WTC11 (cell line): ENCODE measurements around the gene INPP4A. TPM values are rescaled to one million over a fixed set of nuclear protein-coding genes. Genes with fewer than 3 reads are reported as not detected.

Experiments
- ATAC-seq: fragments of 200-7000 bp; cut with Tn5 transposase; 2 replicates; pipeline ENCODE4 v1.10.0; 2021; ENCODE audit warnings: mild to moderate bottlenecking, moderate library complexity
- CTCF ChIA-PET: fragments of 300-600 bp; sonication (Branson Sonifier 250); formaldehyde crosslinking; loops from one replicate; lab custom pipeline; 2021; ENCODE audit warnings: antibody characterized with exemption; lab: Charles Lee
- POLR2A ChIA-PET: fragments of 350-600 bp; sonication (Branson Sonifier 250); formaldehyde crosslinking; loops from one replicate; lab custom pipeline; 2021; ENCODE audit warnings: antibody characterized with exemption; lab: Charles Lee
- DNase-seq: peaks from one replicate; pipeline ENCODE4 v3.0.0; 2021; ENCODE audit warnings: low spot score
- H3K27ac Mint-ChIP-seq: 2 replicates; pipeline ENCODE4 v1.8.0; 2021; ENCODE audit warnings: mixed read lengths
- H3K27me3 Mint-ChIP-seq: 2 replicates; pipeline ENCODE4 v1.8.0; 2021; ENCODE audit warnings: low read depth, mild to moderate bottlenecking, moderate library complexity, mixed read lengths
- H3K36me3 Mint-ChIP-seq: 2 replicates; pipeline ENCODE4 v1.8.0; 2021; ENCODE audit warnings: mixed read lengths
- H3K4me1 Mint-ChIP-seq: 2 replicates; pipeline ENCODE4 v1.8.0; 2022; ENCODE audit warnings: mixed read lengths
- H3K4me3 Mint-ChIP-seq: 2 replicates; pipeline ENCODE4 v1.8.0; 2021; ENCODE audit warnings: mild to moderate bottlenecking, moderate library complexity, mixed read lengths
- H3K9me3 Mint-ChIP-seq: 2 replicates; pipeline ENCODE4 v1.8.0; 2021; ENCODE audit warnings: mixed read lengths
- E2F4 ChIP-seq: sonication (generic); formaldehyde crosslinking; IDR thresholded peaks from 2 replicates; pipeline ENCODE4 v1.8.1; 2022; ENCODE audit warnings: low read depth, mild to moderate bottlenecking, moderate library complexity, missing genetic modification reagents, borderline replicate concordance
- ESRRA ChIP-seq: sonication (generic); formaldehyde crosslinking; IDR thresholded peaks from 2 replicates; pipeline ENCODE4 v1.8.1; 2022; ENCODE audit warnings: mild to moderate bottlenecking, missing genetic modification reagents, borderline replicate concordance
- FOXJ3 ChIP-seq: sonication (generic); formaldehyde crosslinking; IDR thresholded peaks from 2 replicates; pipeline ENCODE4 v1.9.0; 2021; ENCODE audit warnings: missing genetic modification reagents, mild to moderate bottlenecking, borderline replicate concordance
- HMGXB4 ChIP-seq: sonication (generic); formaldehyde crosslinking; IDR thresholded peaks from 2 replicates; pipeline ENCODE4 v1.8.1; 2023; ENCODE audit warnings: mild to moderate bottlenecking, moderate library complexity, missing genetic modification reagents
- JAZF1 ChIP-seq: fragments of 250-450 bp; sonication (Bioruptor Pico); IDR thresholded peaks from 2 replicates; pipeline ENCODE4 v1.9.0; 2021; ENCODE audit warnings: moderate library complexity, mild to moderate bottlenecking, inconsistent platforms
- KAT7 ChIP-seq: sonication (generic); formaldehyde crosslinking; IDR thresholded peaks from 2 replicates; pipeline ENCODE4 v1.8.1; 2023; ENCODE audit warnings: missing genetic modification reagents, mild to moderate bottlenecking, borderline replicate concordance
- MXD4 ChIP-seq: fragments of 250-450 bp; sonication (Bioruptor Pico); IDR thresholded peaks from 2 replicates; pipeline ENCODE4 v1.8.0; 2021; ENCODE audit warnings: mild to moderate bottlenecking, moderate library complexity, borderline replicate concordance
- NFYB ChIP-seq: sonication (generic); formaldehyde crosslinking; conservative IDR thresholded peaks from 2 replicates; pipeline ENCODE4 v1.8.0; 2022; ENCODE audit warnings: low read depth, missing genetic modification reagents
- NR3C1 ChIP-seq: sonication (generic); formaldehyde crosslinking; conservative IDR thresholded peaks from 2 replicates; pipeline ENCODE4 v1.8.1; 2023; ENCODE audit warnings: low read depth, mild to moderate bottlenecking, missing genetic modification reagents
- SMAD3 ChIP-seq: sonication (generic); formaldehyde crosslinking; IDR thresholded peaks from 2 replicates; pipeline ENCODE4 v1.8.0; 2022; ENCODE audit warnings: missing genetic modification reagents, mild to moderate bottlenecking, borderline replicate concordance
- SP1 ChIP-seq: sonication (generic); formaldehyde crosslinking; conservative IDR thresholded peaks from 2 replicates; pipeline ENCODE4 v1.8.1; 2022; ENCODE audit warnings: missing genetic modification reagents
- TCF7 ChIP-seq: sonication (generic); formaldehyde crosslinking; IDR thresholded peaks from 2 replicates; pipeline ENCODE4 v1.8.0; 2022; ENCODE audit warnings: mild to moderate bottlenecking, low read depth, missing genetic modification reagents, moderate library complexity
- ZNF121 ChIP-seq: sonication (generic); formaldehyde crosslinking; IDR thresholded peaks from 2 replicates; pipeline ENCODE4 v1.8.0; 2023; ENCODE audit warnings: missing genetic modification reagents
- ZNF317 ChIP-seq: sonication (generic); formaldehyde crosslinking; IDR thresholded peaks from 2 replicates; pipeline ENCODE4 v1.8.1; 2023; ENCODE audit warnings: low read depth, mild to moderate bottlenecking, moderate library complexity, missing genetic modification reagents, borderline replicate concordance
- ZNF396 ChIP-seq: fragments of 250-450 bp; sonication (Bioruptor Pico); IDR thresholded peaks from 2 replicates; pipeline ENCODE4 v1.8.0; 2021; ENCODE audit warnings: mild to moderate bottlenecking, moderate library complexity, borderline replicate concordance
- ZNF416 ChIP-seq: fragments of 250-450 bp; sonication (Bioruptor Pico); IDR thresholded peaks from 2 replicates; pipeline ENCODE4 v1.9.0; 2021; ENCODE audit warnings: mild to moderate bottlenecking, inconsistent platforms
- ZSCAN18 ChIP-seq: fragments of 250-450 bp; sonication (Bioruptor Pico); IDR thresholded peaks from 2 replicates; pipeline ENCODE4 v2.1.2; 2022; ENCODE audit warnings: mild to moderate bottlenecking, moderate library complexity
- total RNA-seq: library from RNA; stranded (reverse); gene quantifications from 3 replicates; pipeline ENCODE4 v1.2.3, GENCODE V29; 2021
- TF ChIP-seq, protein P1 (sequence below): sonication (generic); formaldehyde crosslinking; conservative IDR thresholded peaks from 2 replicates; pipeline ENCODE4 v1.8.1; 2022; ENCODE audit warnings: mild to moderate bottlenecking, missing genetic modification reagents
- TF ChIP-seq, protein P2 (sequence below): sonication (generic); formaldehyde crosslinking; IDR thresholded peaks from 2 replicates; pipeline ENCODE4 v1.8.1; 2022; ENCODE audit warnings: low read depth, missing genetic modification reagents, borderline replicate concordance
- TF ChIP-seq, protein P3 (sequence below): sonication (generic); formaldehyde crosslinking; IDR thresholded peaks from 2 replicates; pipeline ENCODE4 v1.8.1; 2022; ENCODE audit warnings: mild to moderate bottlenecking, missing genetic modification reagents, moderate library complexity, borderline replicate concordance

Gene INPP4A
- total RNA-seq, 1 experiment from 2014 or later: 38.3 TPM

GRCh38 chr2:98438190-98439133 is 6.2 kb upstream of the INPP4A start:
- H3K27ac Mint-ChIP-seq: no peak overlapping the region

GRCh38 chr2:98441706-98442450 is 2.8 kb upstream of the INPP4A start:
- Mint-ChIP-seq H3K4me3 (peak overlapping the region; percentile 6; the same call in 1 of the 2 replicates), H3K27ac (peak overlapping the region; percentile 78), H3K36me3 (peaks cover 5% of the 10 kb centered on the region), H3K4me1 (peaks cover 51% of the 10 kb centered on the region), H3K9me3 (peaks cover 19% of the 10 kb centered on the region), H3K27me3 (no peaks in the 10 kb centered on the region)
- ATAC-seq (no peak), DNase-seq (no peak)
- POLR2A ChIA-PET: interaction anchor here (0.5 to 0.6 kb wide), 2 partner anchors 8 to 222 kb away, joined by 5 read pairs; no protein-coding TSS in a partner anchor
- CTCF ChIA-PET: interaction anchor here (0.9 to 1.6 kb wide), 2 partner anchors 22 to 127 kb away, joined by 3 read pairs; no protein-coding TSS in a partner anchor
- TF ChIP-seq E2F4 (CRISPR knock-in tag): no peak
- TF ChIP-seq ESRRA (CRISPR knock-in tag): no peak
- TF ChIP-seq ZSCAN18 (CRISPR knock-in tag): no peak
- TF ChIP-seq ZNF396: no peak
- no peak for TF ChIP-seq NR3C1 (CRISPR knock-in tag)
- TF ChIP-seq, protein P1, sequence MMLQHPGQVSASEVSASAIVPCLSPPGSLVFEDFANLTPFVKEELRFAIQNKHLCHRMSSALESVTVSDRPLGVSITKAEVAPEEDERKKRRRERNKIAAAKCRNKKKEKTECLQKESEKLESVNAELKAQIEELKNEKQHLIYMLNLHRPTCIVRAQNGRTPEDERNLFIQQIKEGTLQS (CRISPR knock-in tag): no peak
- TF ChIP-seq ZNF121 (CRISPR knock-in tag): no peak

More at GRCh38 chr2:98438190-98439133, 6.2 kb upstream of the INPP4A start:
- Mint-ChIP-seq H3K4me3 (no peak overlapping the region), H3K27me3 (no peaks in the 10 kb centered on the region; the same call in 1 of the 2 replicates), H3K9me3 (peaks cover 53% of the 10 kb centered on the region), H3K4me1 (peaks cover 32% of the 10 kb centered on the region), H3K36me3 (peaks cover 39% of the 10 kb centered on the region)
- DNase-seq: no peak
- TF ChIP-seq KAT7 (no peak), FOXJ3 (CRISPR knock-in tag) (no peak), SMAD3 (no peak), JAZF1 (CRISPR knock-in tag) (no peak), ZNF121 (CRISPR knock-in tag) (no peak), ESRRA (CRISPR knock-in tag) (no peak), SP1 (CRISPR knock-in tag) (no peak), NFYB (CRISPR knock-in tag) (no peak), TCF7 (CRISPR knock-in tag) (no peak), MXD4 (CRISPR knock-in tag) (no peak), E2F4 (CRISPR knock-in tag) (no peak), HMGXB4 (CRISPR knock-in tag) (no peak), NR3C1 (CRISPR knock-in tag) (no peak), ZNF317 (no peak), ZNF416 (CRISPR knock-in tag) (no peak)
- TF ChIP-seq, protein P2, sequence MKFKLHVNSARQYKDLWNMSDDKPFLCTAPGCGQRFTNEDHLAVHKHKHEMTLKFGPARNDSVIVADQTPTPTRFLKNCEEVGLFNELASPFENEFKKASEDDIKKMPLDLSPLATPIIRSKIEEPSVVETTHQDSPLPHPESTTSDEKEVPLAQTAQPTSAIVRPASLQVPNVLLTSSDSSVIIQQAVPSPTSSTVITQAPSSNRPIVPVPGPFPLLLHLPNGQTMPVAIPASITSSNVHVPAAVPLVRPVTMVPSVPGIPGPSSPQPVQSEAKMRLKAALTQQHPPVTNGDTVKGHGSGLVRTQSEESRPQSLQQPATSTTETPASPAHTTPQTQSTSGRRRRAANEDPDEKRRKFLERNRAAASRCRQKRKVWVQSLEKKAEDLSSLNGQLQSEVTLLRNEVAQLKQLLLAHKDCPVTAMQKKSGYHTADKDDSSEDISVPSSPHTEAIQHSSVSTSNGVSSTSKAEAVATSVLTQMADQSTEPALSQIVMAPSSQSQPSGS (CRISPR knock-in tag): no peak
- TF ChIP-seq, protein P3, sequence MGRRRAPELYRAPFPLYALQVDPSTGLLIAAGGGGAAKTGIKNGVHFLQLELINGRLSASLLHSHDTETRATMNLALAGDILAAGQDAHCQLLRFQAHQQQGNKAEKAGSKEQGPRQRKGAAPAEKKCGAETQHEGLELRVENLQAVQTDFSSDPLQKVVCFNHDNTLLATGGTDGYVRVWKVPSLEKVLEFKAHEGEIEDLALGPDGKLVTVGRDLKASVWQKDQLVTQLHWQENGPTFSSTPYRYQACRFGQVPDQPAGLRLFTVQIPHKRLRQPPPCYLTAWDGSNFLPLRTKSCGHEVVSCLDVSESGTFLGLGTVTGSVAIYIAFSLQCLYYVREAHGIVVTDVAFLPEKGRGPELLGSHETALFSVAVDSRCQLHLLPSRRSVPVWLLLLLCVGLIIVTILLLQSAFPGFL: no peak
- ChIA-PET POLR2A (no interaction called here), CTCF (no interaction called here)
- no peak for ATAC-seq
